Activated gamma-delta T cell (primary cell): ENCODE measurements around the gene LHCGR.
"Not testable (repeated sequence)": the region's sequence is repeated elsewhere in the genome, so short reads cannot be mapped to it uniquely, and the experiment has no call there.

ENCODE experiments used
- DNase-seq: peaks from one replicate; lab custom pipeline; 2025; lab: John Stamatoyannopoulos, UW

Gene LHCGR

GRCh38 chr2:48709096-48710034 is 46.2 kb downstream of the LHCGR start:
- DNase-seq = no peak

- no peak for DNase-seq
These were observed 48.1 kb downstream of the LHCGR start for GRCh38 chr2:48707466-48707865.

GRCh38 chr2:48703621-48704020 is 51.9 kb downstream of the LHCGR start:
- DNase-seq = not testable (repeated sequence)

- DNase-seq = no peak
These were observed 56.1 kb downstream of the LHCGR start for GRCh38 chr2:48699348-48699930.

- no peak for DNase-seq
These were observed 58.6 kb downstream of the LHCGR start for GRCh38 chr2:48696881-48697280.

GRCh38 chr2:48695991-48696390 is 59.5 kb downstream of the LHCGR start:
- no peak for DNase-seq

GRCh38 chr2:48694149-48694548 is 61.4 kb downstream of the LHCGR start:
- no peak for DNase-seq

GRCh38 chr2:48693645-48694044 is 61.9 kb downstream of the LHCGR start:
- no peak for DNase-seq

- DNase-seq = no peak
These were observed 62.5 kb downstream of the LHCGR start for GRCh38 chr2:48693066-48693465.

- no peak for DNase-seq
These were observed 63.4 kb downstream of the LHCGR start for GRCh38 chr2:48691935-48692691.

- DNase-seq = no peak
These were observed 70.4 kb downstream of the LHCGR start for GRCh38 chr2:48685126-48685525.

GRCh38 chr2:48677450-48677849 is 78.1 kb downstream of the LHCGR start:
- DNase-seq = no peak

GRCh38 chr2:48674933-48675332 is 80.6 kb downstream of the LHCGR start:
- no peak for DNase-seq

- no peak for DNase-seq
These were observed 81.9 kb downstream of the LHCGR start for GRCh38 chr2:48673581-48673980.

GRCh38 chr2:48668992-48669391 is 86.5 kb downstream of the LHCGR start:
- no peak for DNase-seq

- DNase-seq = no peak
These were observed 104.2 kb downstream of the LHCGR start for GRCh38 chr2:48651158-48651790.

- DNase-seq = no peak
These were observed 117.3 kb downstream of the LHCGR start for GRCh38 chr2:48638261-48638660.
